GM23338 (cell line): ENCODE measurements around the gene SNX21. TPM values are rescaled to one million over a fixed set of nuclear protein-coding genes. Genes with fewer than 3 reads are reported as not detected.

Experiments
- polyA plus RNA-seq: library from polyadenylated mRNA; unstranded; fragments of >200 nt; fragmentation: Nextera tagmentation; extraction: Ambion mirVana; gene quantifications from 2 replicates; pipeline ENCODE4 v1.2.1, GENCODE V29; 2016
- total RNA-seq: library from RNA; depleted of rRNA; stranded (reverse); fragments of >200 nt; shearing (Covaris generic); gene quantifications from 2 replicates; pipeline ENCODE4 v1.2.3, GENCODE V29; 2014; rRNA removed

SNX21 gene
- total and polyA plus RNA-seq, 2 experiments from 2014 or later, result 13.3 to 31.5 TPM

Other genes with a start within 250 kb of the SNX21 start
- gene WFDC10A, start 204.1 kb upstream of the SNX21 start, total RNA-seq, result not detected in 2 replicates
- 0.43 TPM in 1 of 2 replicates, not detected in the other for gene WFDC10A, start 204.1 kb upstream of the SNX21 start, polyA plus RNA-seq
- not detected in 2 replicates for gene WFDC9, start 202.5 kb upstream of the SNX21 start, total RNA-seq
- gene WFDC9, start 202.5 kb upstream of the SNX21 start, polyA plus RNA-seq, result not detected in 2 replicates
- not detected in 2 replicates for gene WFDC11, start 163.6 kb upstream of the SNX21 start, total RNA-seq
- 0.87 TPM in 1 of 2 replicates, not detected in the other for gene WFDC11, start 163.6 kb upstream of the SNX21 start, polyA plus RNA-seq
- gene WFDC13, start 131.8 kb upstream of the SNX21 start, total RNA-seq, result not detected in 2 replicates
- not detected in 2 replicates for gene WFDC13, start 131.8 kb upstream of the SNX21 start, polyA plus RNA-seq
- gene WFDC10B, start 128.8 kb upstream of the SNX21 start, total RNA-seq, result not detected in 2 replicates
- 0.50 and 1.0 TPM in 2 replicates for gene WFDC10B, start 128.8 kb upstream of the SNX21 start, polyA plus RNA-seq
- not detected in 2 replicates for gene SPINT4, start 111.5 kb upstream of the SNX21 start, total RNA-seq
- not detected in 2 replicates for gene SPINT4, start 111.5 kb upstream of the SNX21 start, polyA plus RNA-seq
- gene WFDC3, start 41.9 kb upstream of the SNX21 start, total RNA-seq, result 0.73 TPM in 1 of 2 replicates, not detected in the other
- 0.36 TPM in 1 of 2 replicates, not detected in the other for gene WFDC3, start 41.9 kb upstream of the SNX21 start, polyA plus RNA-seq
- gene DNTTIP1, start 41.8 kb upstream of the SNX21 start, total RNA-seq, result 21.4 and 31.6 TPM in 2 replicates
- gene DNTTIP1, start 41.8 kb upstream of the SNX21 start, polyA plus RNA-seq, result 50.3 TPM in 2 replicates
- gene UBE2C, start 21.2 kb upstream of the SNX21 start, total RNA-seq, result 198 and 247 TPM in 2 replicates
- 698 and 742 TPM in 2 replicates for gene UBE2C, start 21.2 kb upstream of the SNX21 start, polyA plus RNA-seq
- 0.59 TPM in 1 of 2 replicates, not detected in the other for gene TNNC2, start 6.5 kb upstream of the SNX21 start, total RNA-seq
- 32.5 and 33.3 TPM in 2 replicates for gene TNNC2, start 6.5 kb upstream of the SNX21 start, polyA plus RNA-seq
- gene ACOT8, start 23.6 kb downstream of the SNX21 start, total RNA-seq, result 55.6 and 75.2 TPM in 2 replicates
- 42.0 and 43.1 TPM in 2 replicates for gene ACOT8, start 23.6 kb downstream of the SNX21 start, polyA plus RNA-seq
- 7.5 and 8.2 TPM in 2 replicates for gene ZSWIM3, start 23.8 kb downstream of the SNX21 start, total RNA-seq
- 2.0 and 3.0 TPM in 2 replicates for gene ZSWIM3, start 23.8 kb downstream of the SNX21 start, polyA plus RNA-seq
- 16.2 and 17.6 TPM in 2 replicates for gene ZSWIM1, start 47.4 kb downstream of the SNX21 start, total RNA-seq
- 11.5 and 12.7 TPM in 2 replicates for gene ZSWIM1, start 47.4 kb downstream of the SNX21 start, polyA plus RNA-seq
- 1.0 and 7.5 TPM in 2 replicates for gene SPATA25, start 53.8 kb downstream of the SNX21 start, total RNA-seq
- gene SPATA25, start 53.8 kb downstream of the SNX21 start, polyA plus RNA-seq, result 0.50 TPM in 1 of 2 replicates, not detected in the other
- gene NEURL2, start 57.4 kb downstream of the SNX21 start, total RNA-seq, result 7.6 and 10.9 TPM in 2 replicates
- gene NEURL2, start 57.4 kb downstream of the SNX21 start, polyA plus RNA-seq, result 4.5 and 4.6 TPM in 2 replicates
- gene CTSA, start 57.5 kb downstream of the SNX21 start, total RNA-seq, result 31.4 and 39.9 TPM in 2 replicates
- gene CTSA, start 57.5 kb downstream of the SNX21 start, polyA plus RNA-seq, result 52.8 and 63.9 TPM in 2 replicates
- gene PLTP, start 78.4 kb downstream of the SNX21 start, total RNA-seq, result 141 and 160 TPM in 2 replicates
- gene PLTP, start 78.4 kb downstream of the SNX21 start, polyA plus RNA-seq, result 107 and 108 TPM in 2 replicates
- gene PCIF1, start 100.9 kb downstream of the SNX21 start, total RNA-seq, result 26.1 and 27.0 TPM in 2 replicates
- gene PCIF1, start 100.9 kb downstream of the SNX21 start, polyA plus RNA-seq, result 28.3 and 37.0 TPM in 2 replicates
- 18.6 and 24.2 TPM in 2 replicates for gene ZNF335, start 138.4 kb downstream of the SNX21 start, total RNA-seq
- gene ZNF335, start 138.4 kb downstream of the SNX21 start, polyA plus RNA-seq, result 5.7 and 7.4 TPM in 2 replicates
- gene MMP9, start 175.1 kb downstream of the SNX21 start, total RNA-seq, result 5.4 and 5.8 TPM in 2 replicates
- gene MMP9, start 175.1 kb downstream of the SNX21 start, polyA plus RNA-seq, result 4.1 and 4.3 TPM in 2 replicates
- 0.35 and 3.5 TPM in 2 replicates for gene SLC12A5, start 195.4 kb downstream of the SNX21 start, total RNA-seq
- 8.4 and 9.8 TPM in 2 replicates for gene SLC12A5, start 195.4 kb downstream of the SNX21 start, polyA plus RNA-seq